Measurements from ENCODE around the gene RGS3. TPM values are rescaled to one million over a fixed set of nuclear protein-coding genes. Genes with fewer than 3 reads are reported as not detected.

The RGS3 gene
- total RNA-seq, 1 donor from 2014 or later: 42.7 TPM

DNA sequence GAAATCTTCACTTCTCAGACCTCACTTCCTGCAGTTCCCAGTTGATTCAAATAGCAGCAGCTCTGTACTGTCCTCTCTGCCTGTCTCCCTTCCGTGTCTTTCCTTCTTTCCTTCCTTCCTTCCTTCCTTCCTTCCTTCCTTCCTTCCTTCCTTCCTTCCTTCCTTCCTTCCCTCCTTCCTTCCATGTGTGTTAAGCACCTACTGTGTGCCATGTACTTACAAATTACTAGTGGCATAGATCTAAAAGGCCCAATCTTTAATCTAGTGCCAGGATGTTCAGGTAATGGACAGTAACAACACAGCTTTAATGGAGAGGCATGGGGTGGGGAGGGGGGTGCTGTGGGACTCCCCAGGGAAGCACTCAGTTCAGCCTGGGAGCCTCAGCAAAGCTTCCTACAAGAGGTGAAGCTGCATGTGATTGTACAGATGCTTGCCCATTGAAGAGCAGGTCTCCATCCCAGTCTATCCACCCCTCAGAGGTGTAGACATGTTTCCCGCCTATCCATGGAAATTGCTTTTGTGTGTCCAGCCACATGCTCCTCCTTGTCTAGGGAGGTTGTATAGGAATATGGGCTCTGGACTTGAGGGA lies 106.0 kb downstream of the RGS3 start:
- intact Hi-C loops (cut with micrococcal nuclease): no loop called here

DNA sequence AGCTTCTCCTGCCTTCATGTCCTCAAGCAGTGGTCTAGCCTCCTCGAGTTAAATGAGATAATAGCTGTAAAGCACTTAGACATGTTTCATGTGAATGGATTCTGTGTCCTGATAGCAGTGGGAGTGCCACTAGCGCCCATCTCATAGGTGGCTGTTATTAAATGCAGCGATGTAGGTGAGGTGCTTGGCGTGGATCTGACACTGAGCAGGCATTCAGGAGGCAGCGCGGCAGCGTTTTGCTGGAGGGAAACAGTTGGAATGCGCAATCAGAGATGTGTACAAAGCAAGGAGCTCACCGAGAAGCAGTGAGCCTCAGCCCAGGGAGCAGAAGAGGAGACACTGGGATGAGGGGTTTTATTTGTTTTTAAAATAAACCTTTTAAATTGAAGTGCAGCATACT lies 106.6 kb downstream of the RGS3 start:
- intact Hi-C loops (cut with micrococcal nuclease): no loop called here

DNA sequence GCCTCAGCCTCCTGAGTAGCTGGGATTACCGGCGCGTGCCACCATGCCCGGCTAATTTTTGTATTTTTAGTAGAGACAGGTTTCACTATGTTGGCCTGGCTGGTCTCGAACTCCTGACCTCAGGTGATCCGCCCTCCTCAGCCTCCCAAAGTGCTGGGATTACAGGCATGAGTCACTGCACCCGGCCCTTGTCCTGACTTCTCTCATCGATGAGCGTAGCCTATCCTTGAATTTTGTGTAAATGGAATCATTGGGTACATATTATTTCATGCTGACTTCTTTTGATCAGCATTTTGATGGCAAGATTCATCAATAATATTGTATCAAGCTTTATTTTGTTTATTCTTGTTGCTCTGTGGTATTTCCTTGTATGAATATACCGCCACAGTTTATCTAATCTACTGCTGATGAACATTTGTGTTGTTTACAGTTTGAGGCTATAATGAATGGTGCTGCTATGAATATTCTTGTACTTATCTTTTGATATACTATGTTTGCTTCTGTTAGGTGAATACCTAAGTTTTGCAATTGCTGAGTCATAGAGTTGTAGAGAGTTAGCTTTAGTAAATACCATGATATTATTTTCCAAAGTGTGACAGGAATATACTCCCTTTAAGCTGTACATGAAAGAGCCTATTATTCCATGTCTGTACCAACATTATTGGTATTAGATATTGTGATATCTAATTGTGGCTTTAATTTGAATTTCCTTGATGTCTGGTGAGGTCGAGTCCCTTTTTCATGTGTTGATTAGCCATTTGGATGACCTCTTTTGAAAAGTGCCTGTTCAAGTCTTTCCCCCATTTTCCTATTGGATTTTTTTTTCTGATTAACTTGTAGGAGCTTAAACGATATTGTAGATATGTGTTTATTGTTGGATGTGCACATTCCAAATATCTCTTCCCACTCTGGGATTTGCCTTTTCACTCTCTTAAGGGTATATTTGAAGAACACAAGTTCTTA lies 107.5 kb downstream of the RGS3 start:
- intact Hi-C loops (cut with micrococcal nuclease): no loop called here

DNA sequence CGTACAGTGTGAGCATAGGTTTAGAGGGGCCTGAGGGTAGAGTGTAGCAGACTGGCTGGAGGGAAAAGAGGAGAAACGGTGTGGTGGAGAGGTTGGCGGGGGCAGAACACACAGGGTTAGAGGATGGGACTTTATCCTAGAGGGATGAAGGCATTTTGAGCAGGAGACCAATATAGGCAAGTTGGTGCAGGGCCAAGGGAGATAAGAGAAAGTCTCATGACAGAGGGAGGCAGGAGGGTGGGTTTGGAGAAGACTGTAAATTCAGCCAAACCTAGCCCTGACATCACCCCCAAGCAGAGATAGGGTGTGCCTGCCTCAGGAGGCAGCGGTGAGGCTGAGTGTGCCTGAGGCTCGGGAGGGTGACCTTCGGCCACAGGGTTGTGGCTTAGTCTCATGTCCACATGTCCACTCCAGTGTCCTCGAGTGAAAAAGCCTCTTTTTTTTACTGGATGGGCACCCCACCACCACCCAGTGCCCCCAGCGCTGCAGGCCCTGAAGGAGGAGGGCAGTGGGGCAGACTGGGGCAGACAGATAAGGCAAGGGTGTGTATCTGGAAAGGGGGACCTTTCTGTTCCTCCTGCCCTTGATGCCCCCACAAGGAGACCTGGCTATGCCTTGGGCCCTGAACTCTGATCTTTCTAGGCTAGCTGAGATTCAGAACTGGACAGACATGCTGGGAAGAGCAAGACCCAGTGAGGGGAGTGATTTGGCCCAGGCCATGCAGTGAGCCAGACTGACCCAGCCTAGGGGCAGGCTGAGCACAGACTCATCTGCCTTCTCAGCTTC lies 108.7 kb downstream of the RGS3 start:
- intact Hi-C loops (cut with micrococcal nuclease): no loop called here

GRCh38 chr9:113573046-113573958 lies 109.8 kb downstream of the RGS3 start:
- intact Hi-C loops (cut with micrococcal nuclease): no loop called here

DNA sequence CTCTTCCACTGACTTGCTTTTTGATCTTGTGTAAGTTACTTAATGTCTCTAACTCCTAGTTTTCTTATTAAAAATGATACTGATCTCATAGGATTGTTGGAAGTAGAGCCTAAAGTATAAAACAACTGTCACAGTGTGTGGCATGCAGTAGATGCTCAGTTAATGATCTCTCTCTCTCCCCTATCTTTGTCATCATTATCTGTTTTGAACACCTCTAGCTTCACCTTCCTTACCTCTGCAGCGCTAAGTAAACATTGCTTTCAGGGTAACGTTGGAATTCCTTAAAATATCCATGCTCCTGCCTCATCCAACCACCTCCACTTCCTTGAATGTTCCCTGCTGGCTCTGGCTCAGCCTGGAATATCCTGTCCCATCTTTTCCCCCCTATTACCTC lies 110.4 kb downstream of the RGS3 start:
- intact Hi-C loops (cut with micrococcal nuclease): no loop called here

DNA sequence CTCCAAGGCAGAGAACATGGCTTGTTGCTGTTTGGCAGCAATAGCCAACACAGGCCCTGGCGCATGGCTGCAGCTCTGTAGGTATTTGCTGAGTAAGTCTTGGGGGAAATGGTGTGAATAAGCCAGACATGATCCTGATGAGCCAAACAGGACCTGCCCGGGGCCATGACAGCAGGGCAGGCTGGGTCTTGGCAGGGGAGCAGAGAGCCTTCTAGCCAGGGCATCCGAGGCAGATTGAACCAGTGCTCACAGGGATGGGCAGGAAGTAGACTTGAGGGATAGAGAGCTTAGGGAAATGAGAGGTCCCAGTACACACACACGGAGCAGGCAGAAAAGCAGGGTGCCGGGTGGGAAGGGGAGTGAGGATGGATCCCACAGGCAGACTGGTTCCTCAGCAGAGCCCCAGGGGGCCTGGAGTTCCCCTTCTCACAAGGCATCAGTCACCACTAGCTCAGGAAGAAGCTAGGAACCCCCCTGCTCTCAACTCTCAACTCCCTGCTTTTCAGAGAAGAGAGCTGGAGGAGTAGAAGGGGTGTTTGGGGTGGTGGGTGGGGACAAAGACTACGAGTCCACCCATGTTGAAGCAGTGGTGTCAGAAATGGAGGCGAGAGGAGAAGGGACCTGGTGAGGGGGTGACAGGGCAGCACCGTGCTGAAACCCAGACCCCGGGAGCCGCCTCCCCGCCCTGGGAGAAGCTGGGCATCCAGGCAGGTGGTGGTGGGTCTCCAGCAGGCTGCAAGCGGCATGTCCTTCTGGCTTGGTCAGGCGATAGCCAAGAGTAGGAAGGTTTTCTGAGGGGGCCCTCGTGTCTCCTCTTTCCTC lies 111.1 kb downstream of the RGS3 start:
- intact Hi-C loops (cut with micrococcal nuclease): no loop called here

DNA sequence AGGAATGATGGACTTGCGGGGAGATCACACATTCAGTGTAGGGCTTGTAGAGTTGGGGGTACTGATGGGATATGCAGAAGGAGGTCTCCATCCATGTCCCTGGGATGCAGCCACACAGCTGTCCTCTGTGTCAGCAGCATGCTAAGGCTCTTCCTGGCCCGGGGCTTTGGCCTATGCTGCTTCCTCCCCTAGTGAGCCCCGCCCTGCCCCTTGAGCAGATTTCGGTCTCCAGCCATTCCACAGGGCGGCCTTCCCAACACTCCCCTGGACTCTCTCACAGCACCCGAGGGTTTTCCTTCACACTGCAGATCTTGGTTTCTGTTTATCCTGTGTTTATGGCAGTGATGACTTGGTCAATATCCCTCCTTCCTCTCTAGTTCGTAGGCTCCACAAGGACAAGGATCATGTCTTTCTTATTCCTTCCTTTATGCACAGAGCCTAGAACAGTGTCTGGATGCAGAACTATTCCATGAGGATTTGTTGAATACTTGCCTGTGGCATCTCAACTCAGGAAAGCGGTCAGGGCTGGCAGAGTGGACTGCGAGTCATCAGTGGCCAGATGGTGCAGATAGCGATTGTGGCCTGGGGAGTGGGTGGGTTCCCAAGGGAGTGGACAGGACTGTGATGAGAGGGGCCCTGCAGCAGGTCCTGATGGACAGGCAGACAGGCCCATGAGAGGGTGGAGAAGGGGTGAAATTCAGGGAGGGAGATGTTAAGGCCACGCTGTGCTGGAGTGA lies 114.2 kb downstream of the RGS3 start:
- intact Hi-C loops (cut with micrococcal nuclease): loop anchor here (2.0 kb wide), 3 partner anchors 23 to 357 kb away; partner anchors contain the start of genes CDC26, FKBP15, PRPF4 and SLC31A1

DNA sequence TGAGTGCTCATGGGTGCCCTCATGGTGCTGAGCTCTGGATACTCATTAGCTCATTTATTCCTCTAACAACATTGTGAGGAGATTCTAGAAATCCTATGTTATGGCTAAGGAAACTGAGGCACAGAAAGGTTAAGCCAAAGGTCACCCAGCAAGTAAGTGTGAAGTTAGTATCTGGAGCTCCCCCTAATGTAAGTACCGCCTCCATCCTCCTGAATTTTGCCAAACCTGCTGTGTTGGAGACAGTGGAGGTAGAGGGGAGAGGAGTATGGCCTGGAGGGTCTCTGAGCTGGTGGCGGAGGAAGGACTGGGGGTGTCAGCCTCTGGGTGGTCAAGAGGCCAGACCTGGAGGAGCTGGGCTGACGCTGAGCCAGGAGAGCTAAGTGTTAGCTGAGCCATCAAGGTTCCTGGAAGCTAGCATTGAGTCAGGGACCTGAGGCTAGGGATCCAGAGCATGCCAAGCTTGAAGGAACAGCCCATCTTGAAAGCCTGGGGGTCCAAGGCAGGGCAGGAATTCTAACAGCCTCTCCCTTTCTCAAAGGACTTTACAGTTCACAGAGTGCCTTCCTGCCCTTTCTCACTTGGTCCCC lies 114.8 kb downstream of the RGS3 start:
- intact Hi-C loops (cut with micrococcal nuclease): loop anchor here (2.0 kb wide), 3 partner anchors 24 to 358 kb away; partner anchors contain the start of genes CDC26, FKBP15, PRPF4 and SLC31A1

DNA sequence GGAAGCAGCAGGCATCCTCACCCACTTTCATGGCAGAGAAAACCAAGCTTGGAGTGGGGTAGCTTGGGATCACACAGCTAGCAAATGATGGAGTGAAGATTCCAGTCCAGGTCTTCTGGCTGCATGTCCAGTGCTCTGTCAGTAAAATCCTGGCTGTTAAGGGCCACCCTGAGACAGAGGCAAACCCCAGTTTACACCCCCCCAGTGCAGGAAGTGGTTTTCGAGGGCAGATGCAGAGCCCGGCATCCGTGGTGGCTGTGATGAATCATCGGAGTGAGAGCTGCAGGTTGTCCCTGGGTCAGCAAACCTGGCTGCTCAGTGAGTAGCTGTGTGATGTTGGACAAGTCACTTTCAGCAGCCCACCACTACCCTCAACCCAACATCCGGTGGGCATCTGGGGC lies 115.4 kb downstream of the RGS3 start:
- intact Hi-C loops (cut with micrococcal nuclease): loop anchor here (1.0 to 2.0 kb wide), 7 partner anchors 14 to 358 kb away; partner anchors contain the start of genes C9orf43, CDC26, FKBP15 and POLE3

DNA sequence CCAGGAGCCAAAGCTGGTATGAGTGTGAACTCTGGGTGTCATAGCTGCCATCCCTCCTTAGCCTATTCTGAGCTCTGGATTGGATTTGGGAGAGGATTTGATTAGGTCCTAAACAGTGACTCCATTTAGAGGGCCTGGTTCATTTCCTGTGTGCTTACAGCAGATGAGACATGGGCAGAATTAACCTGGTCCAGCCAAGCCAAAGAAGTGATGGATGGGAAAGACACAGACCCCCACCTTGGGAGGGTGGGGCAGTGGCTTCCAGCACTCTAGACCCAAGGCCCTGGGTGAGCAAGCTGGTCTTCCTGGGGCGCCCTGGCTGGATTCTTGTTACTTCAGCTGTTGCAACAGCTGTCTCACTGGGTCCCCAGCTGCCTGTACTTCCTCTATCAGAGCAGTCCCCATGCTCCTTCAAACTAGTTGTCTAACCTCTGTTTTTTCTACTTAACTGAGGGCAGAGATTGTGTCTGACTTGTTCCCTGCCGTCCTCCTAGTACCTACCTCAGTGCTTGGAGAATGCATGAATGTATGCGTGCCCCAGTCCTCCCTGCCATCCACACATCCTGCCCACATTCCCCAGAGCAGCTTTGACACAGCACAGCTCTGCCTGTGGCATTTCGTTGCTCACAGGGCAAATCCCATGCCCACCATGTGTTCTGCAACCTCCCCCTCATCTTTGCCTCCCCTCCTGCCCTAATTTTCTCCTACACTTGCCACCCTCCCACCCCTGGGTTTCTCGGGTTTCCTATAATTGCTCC lies 115.9 kb downstream of the RGS3 start:
- intact Hi-C loops (cut with micrococcal nuclease): loop anchor here (1.0 to 10.0 kb wide), 8 partner anchors 14 to 425 kb away; partner anchors contain the start of genes C9orf43, CDC26, FKBP15 and POLE3

GRCh38 chr9:113580041-113580953 lies 116.8 kb downstream of the RGS3 start:
- intact Hi-C loops (cut with micrococcal nuclease): loop anchor here (10.0 kb wide), 1 partner anchor 425 kb away; the partner anchor contains the start of gene SLC31A2

DNA sequence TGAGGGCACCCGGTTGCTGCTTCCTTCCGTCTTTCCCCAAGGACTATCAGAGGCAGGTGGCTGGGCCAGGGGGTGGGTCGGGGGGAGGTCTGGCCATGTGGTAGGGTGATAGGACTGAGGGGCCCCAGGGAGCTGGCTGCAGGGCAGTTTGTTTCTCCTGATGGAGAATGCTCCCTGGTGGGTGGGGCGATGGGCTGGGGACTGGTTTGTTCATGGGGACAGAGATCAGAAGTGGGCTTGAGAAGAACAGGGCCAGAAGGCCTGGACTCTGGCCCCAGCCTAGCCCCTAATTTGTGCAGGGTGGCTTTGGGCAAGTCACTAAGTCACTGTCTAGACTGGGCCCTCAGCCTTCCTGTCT lies 117.4 kb downstream of the RGS3 start:
- intact Hi-C loops (cut with micrococcal nuclease): loop anchor here (10.0 kb wide), 1 partner anchor 426 kb away; the partner anchor contains the start of gene SLC31A2

GRCh38 chr9:113581865-113582697 lies 118.6 kb downstream of the RGS3 start:
- intact Hi-C loops (cut with micrococcal nuclease): loop anchor here (1.0 to 10.0 kb wide), 4 partner anchors 135 to 427 kb away; partner anchors contain the start of genes ALAD, FKBP15, SLC31A1 and SLC31A2

DNA sequence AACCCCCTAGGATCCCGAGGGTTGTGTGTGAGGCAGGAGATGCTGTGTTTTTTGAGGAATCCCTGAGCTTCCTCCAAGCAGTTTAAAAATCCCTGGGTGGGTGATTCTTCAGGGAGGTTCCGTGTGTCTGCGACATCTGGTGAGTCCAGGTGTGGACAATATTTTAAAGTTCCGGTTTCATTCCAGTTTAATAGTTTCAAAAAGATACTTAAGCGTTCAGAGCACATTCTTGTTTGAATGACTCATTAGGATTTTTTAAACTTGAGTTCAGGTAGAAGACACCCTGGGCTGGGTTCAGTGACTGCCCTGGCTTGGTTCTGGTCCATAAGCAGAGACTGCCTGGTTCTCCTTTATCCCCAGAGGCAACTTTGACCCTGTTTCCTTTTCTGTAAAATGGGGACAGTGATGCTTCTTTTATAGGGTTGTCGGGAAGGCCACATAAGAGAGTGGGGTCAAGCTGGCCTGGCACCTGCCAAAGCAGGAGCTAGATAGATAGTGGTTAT lies 119.2 kb downstream of the RGS3 start:
- intact Hi-C loops (cut with micrococcal nuclease): loop anchor here (1.0 to 10.0 kb wide), 4 partner anchors 136 to 428 kb away; partner anchors contain the start of genes ALAD, FKBP15, SLC31A1 and SLC31A2
